OCI-LY7 (cell line): Measurements from ENCODE around the gene HNRNPAB.

ENCODE experiments used
- CTCF ChIP-seq: fragments of 200-600 bp; sonication (generic); conservative IDR thresholded peaks from 2 replicates; pipeline ENCODE4 v1.5.1; 2014; ENCODE audit warnings: mild to moderate bottlenecking, antibody characterized with exemption, low read length, moderate library complexity, mixed read lengths
- EZH2phosphoT487 ChIP-seq: fragments of 200-600 bp; sonication (generic); IDR thresholded peaks from 2 replicates; pipeline ENCODE4 v1.6.1; 2018; ENCODE audit warnings: low read depth, borderline replicate concordance, mild to moderate bottlenecking, mixed run types, antibody characterized with exemption, low read length, moderate library complexity, mixed read lengths

DNA sequence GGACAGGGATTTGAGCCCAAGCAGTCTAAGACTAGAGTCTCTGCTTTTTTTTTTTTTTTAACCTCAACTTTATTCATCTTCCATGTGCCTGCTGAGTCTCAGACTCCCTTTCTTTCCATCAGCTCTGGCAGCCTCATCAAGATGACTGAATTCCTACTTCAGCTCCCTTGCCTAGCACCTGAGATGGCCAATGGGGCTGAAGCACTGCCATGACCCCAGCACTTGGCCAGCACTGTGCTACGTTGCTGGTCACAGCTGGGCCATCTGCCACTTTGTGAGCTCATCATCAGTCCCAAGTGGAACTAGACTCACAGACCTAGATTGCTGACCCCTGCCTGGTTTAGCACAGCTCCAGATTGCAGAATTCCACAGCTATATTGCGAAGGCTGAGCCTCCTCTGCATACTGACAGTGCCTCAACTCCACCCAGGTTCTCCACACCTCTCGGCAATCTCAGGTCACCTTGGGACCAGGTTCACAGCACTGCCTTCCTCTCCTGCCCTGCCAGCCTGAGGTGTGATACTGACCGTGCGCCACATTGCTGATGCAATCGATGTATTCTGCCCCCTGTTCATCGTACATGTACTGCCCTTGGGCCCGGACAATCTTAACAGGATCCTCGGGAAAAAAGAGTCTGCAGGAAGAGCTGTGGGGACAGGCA, 26.7 kb downstream of the HNRNPAB start:
- TF ChIP-seq CTCF (no peak), EZH2phosphoT487 (no peak)
